Transverse colon (tissue), 4 donors: ENCODE data around the gene KNDC1. TPM values are rescaled to one million over a fixed set of nuclear protein-coding genes. Genes with fewer than 3 reads are reported as not detected.

Experiments used
- DNase-seq: peaks from one replicate; pipeline ENCODE4 v3.0.0-alpha.2; 2019
- H3K27ac ChIP-seq, 4 donors: fragments of 200-600 bp; sonication (generic); 2 replicates each; pipeline ENCODE4 v1.5.1; 2016 to 2018; ENCODE audit warnings: inconsistent platforms in 4 of 4
- H3K27me3 ChIP-seq: fragments of 200-600 bp; sonication (generic); 2 replicates; pipeline ENCODE4 v1.5.1; 2017; ENCODE audit warnings: inconsistent platforms
- H3K36me3 ChIP-seq, 4 donors: fragments of 200-600 bp; sonication (generic); 2 replicates each; pipeline ENCODE4 v1.5.1; 2017 to 2019; ENCODE audit warnings: inconsistent platforms in 4 of 4
- H3K4me1 ChIP-seq, 4 donors: fragments of 200-600 bp; sonication (generic); 2 replicates each; pipeline ENCODE4 v1.5.1; 2017 to 2020; ENCODE audit warnings: inconsistent platforms in 4 of 4
- H3K4me3 ChIP-seq, 4 donors: fragments of 200-600 bp; sonication (generic); 1 replicate in 1 of 4; 2 replicates in 3 of 4; pipeline versions ENCODE4 v1.5.1 to v1.6.1; 2017 to 2019; ENCODE audit warnings: inconsistent platforms in 4 of 4
- H3K9me3 ChIP-seq, 2 donors: fragments of 200-600 bp; sonication (generic); 2 replicates each; pipeline ENCODE4 v1.5.1; 2017 to 2019; ENCODE audit warnings: inconsistent platforms in 2 of 2
- CTCF ChIP-seq, 5 experiments: fragments of 200-600 bp in 3 of 5; fragments of 450-650 bp in 2 of 5; sonication (generic) in 3 of 5; IDR thresholded peaks; 1 replicate in 2 of 5; 2 replicates in 3 of 5; pipeline ENCODE4 v1.5.1; 2016 to 2017; ENCODE audit warnings: antibody characterized with exemption in 5 of 5, inconsistent platforms in 3 of 5, mild to moderate bottlenecking in 2 of 5, moderate library complexity in 1 of 5
- EP300 ChIP-seq: sonication (generic); formaldehyde crosslinking; IDR thresholded peaks from one replicate; pipeline ENCODE4 v1.6.1; 2017; ENCODE audit warnings: antibody characterized with exemption, low read depth
- POLR2A ChIP-seq: fragments of 450-650 bp; IDR thresholded peaks from one replicate; pipeline ENCODE4 v1.6.1; 2016; ENCODE audit warnings: antibody characterized with exemption, mild to moderate bottlenecking, moderate library complexity
- POLR2AphosphoS5 ChIP-seq, 3 donors: sonication (generic); formaldehyde crosslinking; IDR thresholded peaks; one replicate each; pipeline ENCODE4 v1.6.1; 2016; ENCODE audit warnings: antibody characterized with exemption in 3 of 3
- WGBS, 2 donors: methylation state at CpG; one replicate each; pipeline ENCODE4 v1.1.5; 2018; ENCODE audit warnings: low coverage in 1 of 2; 5-methylcytosine and 5-hydroxymethylcytosine counted together
- in situ Hi-C, 4 donors: fragments of 200-750 bp; cut with MboI; loops; one replicate each; pipeline versions ENCODE4 v1.15.0 to v1.15.1; 2017; ENCODE audit warnings: low sequenced_read_pairs in 3 of 4, low pct_ligation_motif_present in 1 of 4, low pct_unique_long_range_greater_than_20kb in 1 of 4
- intact Hi-C: fragments of 100-400 bp; cut with DNase I; formaldehyde crosslinking; loops from one replicate; pipeline ENCODE4 v1.15.1; 2023; ENCODE audit warnings: low total_unique reads
- total RNA-seq, 4 donors: library from RNA; depleted of rRNA; stranded (reverse); fragments of >200 nt; gene quantifications; one replicate each; pipeline ENCODE4 v1.1.0, GENCODE V29; 2016

The KNDC1 gene
- total RNA-seq, 4 donors from 2014 or later, result 0.14 to 1.2 TPM; not detected in 2

DNA sequence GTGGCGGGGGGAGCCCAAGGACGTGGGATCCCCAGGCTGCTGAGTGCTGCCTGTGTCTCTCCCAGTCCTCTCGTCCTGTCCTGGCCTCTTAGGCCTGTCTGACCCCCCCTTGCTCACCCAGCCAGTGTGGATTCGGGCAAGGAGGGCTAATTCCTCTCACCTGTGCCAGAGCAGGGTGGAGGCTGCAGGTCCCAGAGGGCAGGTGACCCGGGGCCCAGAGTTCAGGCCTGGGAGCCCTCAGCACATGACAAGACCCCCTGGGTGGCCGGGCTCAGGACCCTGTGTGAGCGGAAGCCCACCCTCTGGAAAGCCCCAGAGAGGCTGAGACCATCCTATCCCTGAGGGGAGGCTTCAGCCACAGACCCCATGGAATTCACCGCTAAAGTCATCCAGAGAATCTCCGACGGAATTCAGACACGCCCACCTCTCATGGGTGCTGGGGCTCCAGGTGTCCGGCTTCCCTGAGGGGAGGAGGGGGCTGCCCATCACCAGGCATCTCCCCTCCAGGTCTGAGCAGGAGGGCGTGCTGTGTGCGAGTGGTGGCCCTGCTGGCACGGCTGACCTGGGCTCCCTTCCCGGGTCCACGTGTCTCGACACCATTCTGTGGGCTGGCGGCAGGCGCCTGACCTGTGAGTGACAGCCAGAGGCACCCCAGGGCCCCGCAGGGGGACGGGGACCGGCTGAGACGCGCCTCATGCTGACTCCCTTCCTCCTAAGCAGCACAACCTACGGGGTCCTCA lies 5.0 kb downstream of the KNDC1 start:
- peaks cover 0 to 15% (median 12%) of the 10 kb centered on the region in 4 donors for H3K4me1 ChIP-seq
- no peaks in the 10 kb centered on the region for H3K36me3 ChIP-seq
- peaks cover 43% of the 10 kb centered on the region for H3K27me3 ChIP-seq
- no peak overlapping the region for H3K4me3 ChIP-seq
- intact Hi-C loops (no loop called here), in situ Hi-C loops (no loop called here)
- H3K27ac ChIP-seq, result no peak overlapping the region
- no peaks in the 10 kb centered on the region for H3K9me3 ChIP-seq
- no peak for TF ChIP-seq POLR2A
- WGBS, 2 donors, result 82% methylated on average over 26 of the region's 26 CpGs; no CpG with 5 or more reads in 1 of the 2 donors
- no peak for DNase-seq

DNA sequence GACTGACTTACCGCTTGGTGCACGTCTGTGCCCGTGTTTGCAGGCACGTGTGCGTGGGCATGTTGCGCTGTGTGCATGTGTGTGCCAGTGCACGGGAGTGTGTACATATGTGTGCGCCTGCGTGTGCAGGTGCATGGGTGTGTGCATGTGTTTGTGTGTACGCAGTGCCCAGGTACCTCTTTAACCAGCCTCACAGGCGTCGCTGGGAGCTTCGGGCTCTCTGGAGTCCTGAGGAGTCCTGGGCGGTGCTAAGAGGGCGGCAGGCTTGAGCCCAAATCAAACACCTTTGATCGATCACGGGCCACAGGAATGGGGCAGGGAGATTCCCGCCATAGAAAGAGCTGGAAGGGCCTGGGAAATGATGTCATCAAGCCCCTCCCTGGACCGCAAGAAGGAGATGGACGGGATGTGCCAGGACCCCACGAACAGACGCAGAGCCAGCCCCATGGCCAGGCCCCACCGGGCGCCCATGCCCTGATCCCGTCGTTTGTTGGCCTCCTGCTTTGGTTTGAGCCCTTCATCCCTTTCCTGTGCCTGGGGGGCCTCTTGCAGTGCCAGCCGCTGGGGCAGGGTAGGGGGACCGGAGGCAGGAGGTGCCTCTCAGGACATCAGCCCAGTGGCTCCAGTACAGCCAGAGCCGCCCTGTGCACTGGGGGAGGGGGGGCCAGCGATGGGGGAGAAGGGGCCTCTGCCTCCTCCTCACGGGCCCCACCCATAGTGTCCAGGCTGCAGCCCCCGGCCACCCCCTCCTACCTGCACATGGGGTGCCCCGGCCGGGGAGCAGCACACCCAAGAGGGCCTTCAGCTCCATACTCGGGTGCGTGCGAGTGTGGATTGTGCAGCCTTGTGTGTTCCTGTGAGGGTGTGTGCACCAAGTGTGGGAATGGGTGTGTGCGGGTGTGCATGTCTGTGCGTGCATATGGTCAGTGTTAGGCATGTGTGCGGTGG lies 5.8 kb downstream of the KNDC1 start:
- intact Hi-C loops, result no loop called here
- WGBS, 2 donors, result 88% methylated on average over 38 of the region's 40 CpGs; no CpG with 5 or more reads in 1 of the 2 donors
- H3K27me3 ChIP-seq, result peaks cover 35% of the 10 kb centered on the region
- no peaks in the 10 kb centered on the region for H3K9me3 ChIP-seq
- no peak for DNase-seq
- H3K4me3 ChIP-seq, result no peak overlapping the region
- in situ Hi-C loops, result no loop called here
- no peaks in the 10 kb centered on the region for H3K36me3 ChIP-seq
- TF ChIP-seq EP300 (no peak), POLR2A (no peak), CTCF (IDR thresholded peaks at IDR 0.05) (no peak), POLR2AphosphoS5 (IDR thresholded peaks at IDR 0.05) (no peak)
- H3K4me1 ChIP-seq, result peaks cover 0 to 9% (median 7%) of the 10 kb centered on the region in 4 donors
- no peak overlapping the region for H3K27ac ChIP-seq

DNA sequence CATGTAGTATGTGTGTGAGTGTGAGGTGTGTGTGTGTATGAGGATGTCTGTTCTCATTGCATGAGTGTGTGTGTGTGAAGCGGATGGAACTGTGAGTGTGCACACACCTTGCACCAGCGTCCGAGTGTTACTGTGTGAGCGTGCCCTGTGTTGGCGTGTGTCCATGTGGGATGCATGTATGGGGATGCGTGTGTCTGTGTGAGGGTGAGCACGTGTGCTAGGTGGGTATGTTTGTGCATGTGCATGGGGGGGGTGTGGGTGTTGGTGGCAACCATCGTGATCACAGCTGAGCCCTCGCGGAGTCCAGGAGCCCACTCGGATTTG lies 6.4 kb downstream of the KNDC1 start:
- in situ Hi-C loops (no loop called here), intact Hi-C loops (no loop called here)
- Histone ChIP-seq H3K27me3 (peaks cover 29% of the 10 kb centered on the region), H3K9me3 (no peaks in the 10 kb centered on the region), H3K36me3 (no peaks in the 10 kb centered on the region), H3K4me3 (no peak overlapping the region), H3K27ac (no peak overlapping the region), H3K4me1 (peaks cover 0 to 3% (median under 1%) of the 10 kb centered on the region in 4 donors)
- TF ChIP-seq POLR2AphosphoS5 (IDR thresholded peaks at IDR 0.05), result no peak
- TF ChIP-seq EP300, result no peak
- TF ChIP-seq POLR2A, result no peak
- no peak for TF ChIP-seq CTCF (IDR thresholded peaks at IDR 0.05)
- 91 to 100% methylated on average over 4 to 11 of the region's 11 CpGs for WGBS, 2 donors
- DNase-seq, result no peak

DNA sequence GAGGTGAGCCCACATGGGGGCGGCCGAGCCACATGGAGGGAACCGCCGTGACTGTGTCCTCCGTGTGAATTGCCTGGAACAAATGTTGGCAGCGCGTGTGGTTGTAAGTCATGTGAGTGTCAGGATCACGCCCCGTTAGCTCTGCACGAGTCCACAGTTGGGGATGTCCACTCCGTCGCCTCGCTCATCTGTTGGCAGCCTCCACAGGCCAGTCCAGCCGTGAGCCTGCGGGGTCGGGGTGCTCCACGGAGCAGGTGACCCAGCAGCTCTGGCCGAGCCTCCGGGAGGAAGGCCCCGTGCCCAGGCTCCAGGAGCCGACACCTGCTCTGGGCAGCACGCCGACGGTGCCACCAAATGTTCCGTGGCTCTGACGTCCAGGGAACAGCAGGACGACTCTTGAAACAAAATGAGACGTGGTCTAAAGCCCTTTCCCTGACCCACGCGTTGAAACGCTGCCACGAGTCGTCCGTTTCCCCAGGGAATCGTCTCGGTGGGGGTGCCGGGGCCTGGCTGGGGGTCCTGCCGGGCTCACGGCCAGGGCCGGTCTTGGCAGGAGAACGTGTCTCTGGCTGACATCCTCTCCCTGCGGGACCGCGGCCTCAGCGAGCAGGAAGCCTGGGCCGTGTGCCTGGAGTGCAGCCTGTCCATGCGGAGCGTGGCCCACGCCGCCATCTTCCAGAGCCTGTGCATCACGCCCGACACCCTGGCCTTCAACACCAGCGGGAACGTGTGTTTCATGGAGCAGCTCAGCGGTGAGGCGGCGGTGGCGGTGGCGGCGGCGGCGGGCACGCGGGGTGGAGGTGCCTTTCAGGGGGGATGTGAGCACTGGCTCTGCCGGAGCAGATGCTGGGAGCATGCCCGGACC lies 7.0 kb downstream of the KNDC1 start:
- TF ChIP-seq EP300 (no peak), POLR2A (no peak), CTCF (IDR thresholded peaks at IDR 0.05) (no peak), POLR2AphosphoS5 (IDR thresholded peaks at IDR 0.05) (no peak)
- peaks cover 23% of the 10 kb centered on the region for H3K27me3 ChIP-seq
- H3K27ac ChIP-seq, result no peak overlapping the region
- no peak for DNase-seq
- H3K4me3 ChIP-seq, result no peak overlapping the region
- in situ Hi-C loops (no loop called here), intact Hi-C loops (no loop called here)
- WGBS, 2 donors, result 84% methylated on average over 60 of the region's 66 CpGs; no CpG with 5 or more reads in 1 of the 2 donors
- no peaks in the 10 kb centered on the region for H3K4me1 ChIP-seq
- no peaks in the 10 kb centered on the region for H3K36me3 ChIP-seq
- H3K9me3 ChIP-seq, result no peaks in the 10 kb centered on the region
